Right atrium auricular region (tissue), 2 donors: ENCODE data around the gene UBE2G2. TPM values are rescaled to one million over a fixed set of nuclear protein-coding genes. Genes with fewer than 3 reads are reported as not detected.

Experiments used
- DNase-seq: peaks from one replicate; pipeline ENCODE4 v3.0.0-alpha.2; 2019; ENCODE audit warnings: low spot score
- H3K27ac ChIP-seq, 2 donors: fragments of 200-600 bp; sonication (generic); 1 replicate in 1 of 2; 2 replicates in 1 of 2; pipeline ENCODE4 v1.5.1; 2016 to 2019
- H3K27me3 ChIP-seq, 2 donors: fragments of 200-600 bp; sonication (generic); one replicate each; pipeline versions ENCODE4 v1.5.1 to v1.6.0; 2017 to 2019
- H3K36me3 ChIP-seq: fragments of 200-600 bp; sonication (generic); one replicate; pipeline ENCODE4 v1.5.1; 2016
- H3K4me1 ChIP-seq, 2 donors: fragments of 200-600 bp; sonication (generic); one replicate each; pipeline versions ENCODE4 v1.5.1 to v1.6.0; 2017 to 2019
- H3K4me3 ChIP-seq, 2 donors: fragments of 200-600 bp; sonication (generic); 1 replicate in 1 of 2; 2 replicates in 1 of 2; pipeline ENCODE4 v1.5.1; 2017 to 2019; ENCODE audit warnings: mild to moderate bottlenecking in 1 of 2, moderate library complexity in 1 of 2
- H3K9me3 ChIP-seq, 2 donors: fragments of 200-600 bp; sonication (generic); one replicate each; pipeline ENCODE4 v1.5.1; 2019
- total RNA-seq, 2 donors: library from RNA; depleted of rRNA; stranded (reverse); fragments of >200 nt; gene quantifications; one replicate each; pipeline ENCODE4 v1.1.0, GENCODE V29; 2016
- TF ChIP-seq, protein P1 (sequence below), 2 donors: fragments of 200-600 bp; sonication (generic); IDR thresholded peaks; one replicate each; pipeline ENCODE4 v1.5.1; 2019; ENCODE audit warnings: antibody characterized with exemption in 2 of 2

The UBE2G2 gene
- total RNA-seq, 2 donors from 2014 or later, result 47.5 to 52.5 TPM

DNA sequence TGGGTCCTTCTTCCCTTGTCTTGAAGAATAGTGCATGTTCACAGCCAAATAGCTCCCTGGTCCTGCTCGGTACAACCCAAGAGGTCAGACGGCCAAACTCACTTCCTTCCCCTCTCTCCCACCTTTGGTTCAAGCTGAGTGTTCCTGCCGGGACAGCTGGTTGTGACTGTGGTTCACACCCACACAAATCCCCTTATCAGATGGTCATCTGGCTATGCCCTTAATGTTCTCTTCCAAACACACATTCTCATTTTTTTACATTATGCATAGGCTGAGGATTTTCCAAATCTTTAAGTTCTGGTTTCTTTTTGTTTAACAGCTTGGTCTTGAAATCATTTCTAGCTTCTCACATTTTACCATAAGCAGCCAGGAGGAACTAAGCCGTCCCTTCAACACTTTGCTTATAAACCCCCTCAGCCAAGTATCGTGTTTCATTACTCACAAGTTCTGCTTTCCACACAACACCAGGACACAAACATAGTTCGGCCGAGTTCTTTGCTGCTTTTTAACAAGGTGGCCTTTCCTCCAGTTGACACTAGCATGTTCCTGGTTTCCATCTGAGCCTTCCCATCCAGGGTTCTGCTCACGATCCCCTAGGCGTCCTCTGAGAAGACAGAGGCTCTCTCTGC, 70.6 kb downstream of the UBE2G2 start:
- H3K9me3 ChIP-seq, result peaks cover 0 to under 1% of the 10 kb centered on the region in 2 donors
- no peaks in the 10 kb centered on the region for H3K36me3 ChIP-seq
- DNase-seq, result no peak
- no peak overlapping the region for H3K4me3 ChIP-seq
- no peaks in the 10 kb centered on the region for H3K4me1 ChIP-seq
- TF ChIP-seq, protein P1, sequence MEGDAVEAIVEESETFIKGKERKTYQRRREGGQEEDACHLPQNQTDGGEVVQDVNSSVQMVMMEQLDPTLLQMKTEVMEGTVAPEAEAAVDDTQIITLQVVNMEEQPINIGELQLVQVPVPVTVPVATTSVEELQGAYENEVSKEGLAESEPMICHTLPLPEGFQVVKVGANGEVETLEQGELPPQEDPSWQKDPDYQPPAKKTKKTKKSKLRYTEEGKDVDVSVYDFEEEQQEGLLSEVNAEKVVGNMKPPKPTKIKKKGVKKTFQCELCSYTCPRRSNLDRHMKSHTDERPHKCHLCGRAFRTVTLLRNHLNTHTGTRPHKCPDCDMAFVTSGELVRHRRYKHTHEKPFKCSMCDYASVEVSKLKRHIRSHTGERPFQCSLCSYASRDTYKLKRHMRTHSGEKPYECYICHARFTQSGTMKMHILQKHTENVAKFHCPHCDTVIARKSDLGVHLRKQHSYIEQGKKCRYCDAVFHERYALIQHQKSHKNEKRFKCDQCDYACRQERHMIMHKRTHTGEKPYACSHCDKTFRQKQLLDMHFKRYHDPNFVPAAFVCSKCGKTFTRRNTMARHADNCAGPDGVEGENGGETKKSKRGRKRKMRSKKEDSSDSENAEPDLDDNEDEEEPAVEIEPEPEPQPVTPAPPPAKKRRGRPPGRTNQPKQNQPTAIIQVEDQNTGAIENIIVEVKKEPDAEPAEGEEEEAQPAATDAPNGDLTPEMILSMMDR (IDR thresholded peaks at IDR 0.05), result no peak
- H3K27me3 ChIP-seq, result no peaks in the 10 kb centered on the region
- no peak overlapping the region for H3K27ac ChIP-seq

DNA sequence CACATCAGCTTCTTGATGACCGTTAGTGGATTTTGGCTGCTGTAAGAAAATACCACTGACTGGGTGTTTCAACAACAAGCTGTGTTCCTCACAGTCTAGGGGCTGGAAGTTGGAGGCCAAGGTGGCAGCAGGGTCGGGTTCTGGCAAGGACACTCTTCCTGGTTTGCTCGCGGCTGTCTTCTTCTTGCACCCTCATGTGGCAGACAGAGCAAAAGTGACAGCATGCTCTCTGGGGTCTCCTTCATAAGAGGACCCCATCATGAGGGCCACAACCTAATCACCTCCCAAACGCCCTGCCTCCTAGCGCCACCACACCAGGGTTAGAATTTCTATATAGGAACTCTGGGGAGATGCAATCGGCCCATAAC, 71.6 kb downstream of the UBE2G2 start:
- Histone ChIP-seq H3K4me1 (no peaks in the 10 kb centered on the region), H3K4me3 (no peak overlapping the region), H3K36me3 (no peaks in the 10 kb centered on the region), H3K27ac (no peak overlapping the region), H3K9me3 (no peaks in the 10 kb centered on the region), H3K27me3 (no peaks in the 10 kb centered on the region)
- DNase-seq, result no peak
- TF ChIP-seq, protein P1 (IDR thresholded peaks at IDR 0.05), result no peak

DNA sequence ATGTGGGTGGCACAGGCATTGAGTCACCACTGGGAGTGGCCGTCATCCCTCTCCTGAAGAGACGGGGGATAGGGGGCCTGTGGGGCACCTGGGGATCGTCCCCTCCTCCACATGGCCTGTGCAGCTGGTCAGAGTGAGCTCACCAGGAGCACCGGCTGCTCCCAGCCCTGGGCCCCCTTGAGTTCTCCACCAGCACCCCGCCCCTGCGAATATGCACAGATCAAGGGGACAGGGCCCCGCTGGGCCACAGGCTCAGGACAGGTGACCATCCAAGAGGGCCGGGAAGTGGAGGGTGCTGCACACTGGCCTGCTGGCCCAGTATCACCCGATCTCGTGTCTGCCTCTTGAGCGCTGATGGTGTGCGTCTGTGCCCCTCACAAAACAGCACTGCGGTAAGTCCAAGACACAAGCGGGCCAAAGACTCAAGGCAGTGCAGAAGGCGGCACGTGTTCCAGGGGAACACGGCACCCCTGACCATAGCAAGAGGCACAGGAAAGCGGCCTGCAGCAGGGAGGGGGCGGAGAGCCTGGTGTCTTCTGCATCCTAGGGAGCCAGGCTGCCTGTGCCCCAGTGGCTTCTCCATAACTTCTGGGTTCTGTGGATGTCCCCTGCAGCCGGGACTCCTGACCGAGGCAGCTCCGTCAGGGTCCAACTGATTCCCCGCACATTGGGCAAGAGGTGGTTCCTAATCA, 72.1 kb downstream of the UBE2G2 start:
- TF ChIP-seq, protein P1 (IDR thresholded peaks at IDR 0.05), result no peak
- Histone ChIP-seq H3K4me1 (no peaks in the 10 kb centered on the region), H3K27me3 (no peaks in the 10 kb centered on the region), H3K9me3 (no peaks in the 10 kb centered on the region), H3K27ac (no peak overlapping the region), H3K4me3 (no peak overlapping the region), H3K36me3 (no peaks in the 10 kb centered on the region)
- DNase-seq, result no peak

DNA sequence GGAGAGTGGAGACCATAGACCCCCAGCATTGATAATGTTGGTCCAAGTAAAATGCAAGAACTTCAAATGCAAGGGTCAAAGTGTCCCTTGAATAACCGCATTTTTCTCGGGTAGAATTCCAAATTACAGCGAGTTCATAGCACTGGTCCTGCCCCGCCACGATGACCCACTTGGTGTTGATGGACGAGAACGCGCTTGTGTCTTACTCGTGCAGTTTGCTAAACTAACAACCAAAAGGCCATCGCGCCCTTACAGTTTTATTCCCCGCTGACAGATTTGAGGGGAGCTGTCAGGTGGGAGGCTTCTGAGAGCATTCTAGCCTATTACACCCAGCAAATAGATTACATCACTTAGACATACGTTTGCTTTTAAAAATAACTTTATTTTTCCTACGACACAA, 72.9 kb downstream of the UBE2G2 start:
- no peaks in the 10 kb centered on the region for H3K36me3 ChIP-seq
- no peak overlapping the region for H3K27ac ChIP-seq
- H3K4me3 ChIP-seq, result no peak overlapping the region
- no peaks in the 10 kb centered on the region for H3K9me3 ChIP-seq
- TF ChIP-seq, protein P1 (IDR thresholded peaks at IDR 0.05), result no peak
- H3K4me1 ChIP-seq, result peaks cover 0 to under 1% of the 10 kb centered on the region in 2 donors
- DNase-seq, result no peak
- peaks cover 0 to 7% of the 10 kb centered on the region in 2 donors for H3K27me3 ChIP-seq

DNA sequence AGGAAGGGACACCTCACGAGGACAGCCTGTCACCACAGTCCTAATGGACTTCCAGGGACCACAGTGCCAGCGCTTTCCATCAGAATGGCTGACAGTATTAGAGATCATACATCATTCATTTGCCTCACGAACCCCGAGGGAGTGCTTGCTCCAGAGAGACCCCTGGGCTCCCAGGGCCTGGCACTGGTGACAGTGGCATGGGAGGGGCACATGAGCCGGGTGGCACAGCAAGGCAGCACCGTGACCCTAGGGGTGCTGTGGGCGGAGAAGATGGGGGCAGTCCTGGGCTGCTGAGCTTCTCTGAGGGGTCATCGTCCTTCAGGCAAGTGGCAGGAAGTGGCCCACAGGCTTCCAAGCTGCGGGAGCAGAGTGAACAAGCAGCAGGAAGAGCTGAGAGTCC, 73.9 kb downstream of the UBE2G2 start:
- no peak for DNase-seq
- no peak overlapping the region for H3K27ac ChIP-seq
- TF ChIP-seq, protein P1 (IDR thresholded peaks at IDR 0.05), result no peak
- H3K4me3 ChIP-seq, result no peak overlapping the region
- H3K9me3 ChIP-seq, result no peaks in the 10 kb centered on the region
- H3K27me3 ChIP-seq, result peaks cover 0 to 14% of the 10 kb centered on the region in 2 donors
- no peaks in the 10 kb centered on the region for H3K36me3 ChIP-seq
- H3K4me1 ChIP-seq, result peaks cover 0 to 10% of the 10 kb centered on the region in 2 donors
